Measurements from ENCODE around the gene NUMB. TPM values are rescaled to one million over a fixed set of nuclear protein-coding genes. Genes with fewer than 3 reads are reported as not detected.

NUMB gene
- total RNA-seq, 1 experiment from 2014 or later, result 75.2 TPM

GRCh38 chr14:73468828-73469375 lies 10.6 kb upstream of the NUMB start:
- no peaks in the 10 kb centered on the region for H3K9me3 Mint-ChIP-seq (ENCODE audit: low read depth, unreplicated experiment)
- no peaks in the 10 kb centered on the region for H3K36me3 Mint-ChIP-seq (ENCODE audit: insufficient read depth, unreplicated experiment)
- H3K27ac Mint-ChIP-seq (ENCODE audit: unreplicated experiment), result no peak overlapping the region
- intact Hi-C loops (cut with micrococcal nuclease; ENCODE audit: unreplicated experiment), result no loop called here
- no TSS peak for BruUV-seq (replicated peaks)
- peaks cover 18% of the 10 kb centered on the region for H3K4me1 Mint-ChIP-seq (ENCODE audit: low read depth, unreplicated experiment)
- no peaks in the 10 kb centered on the region for H3K27me3 Mint-ChIP-seq (ENCODE audit: unreplicated experiment)
- CTCF ChIA-PET, result interaction anchor here (5.3 kb wide), 1 partner anchor 173 kb away, joined by 47 read pairs; no protein-coding TSS in a partner anchor
- no peak for DNase-seq
- H3K4me3 Mint-ChIP-seq (ENCODE audit: low read depth, unreplicated experiment), result no peak overlapping the region
- TF ChIP-seq CTCF (IDR thresholded peaks at IDR 0.05; ENCODE audit: unreplicated experiment), result no peak

- no peaks in the 10 kb centered on the region for H3K9me3 Mint-ChIP-seq (ENCODE audit: low read depth, unreplicated experiment)
- CTCF ChIA-PET, result no interaction called here
- H3K27me3 Mint-ChIP-seq (ENCODE audit: unreplicated experiment), result no peaks in the 10 kb centered on the region
- H3K4me3 Mint-ChIP-seq (ENCODE audit: low read depth, unreplicated experiment), result no peak overlapping the region
- H3K27ac Mint-ChIP-seq (ENCODE audit: unreplicated experiment), result no peak overlapping the region
- intact Hi-C loops (cut with micrococcal nuclease; ENCODE audit: unreplicated experiment), result no loop called here
- peaks cover 19% of the 10 kb centered on the region for H3K4me1 Mint-ChIP-seq (ENCODE audit: low read depth, unreplicated experiment)
- H3K36me3 Mint-ChIP-seq (ENCODE audit: insufficient read depth, unreplicated experiment), result no peaks in the 10 kb centered on the region
- BruUV-seq (replicated peaks), result no TSS peak
- no peak for DNase-seq
- no peak for TF ChIP-seq CTCF (IDR thresholded peaks at IDR 0.05; ENCODE audit: unreplicated experiment)
These were observed 9.5 kb upstream of the NUMB start for GRCh38 chr14:73467800-73468199.

GRCh38 chr14:73467377-73467776 lies 9.0 kb upstream of the NUMB start:
- Mint-ChIP-seq H3K4me3 (ENCODE audit: low read depth, unreplicated experiment) (no peak overlapping the region), H3K27ac (ENCODE audit: unreplicated experiment) (no peak overlapping the region), H3K36me3 (ENCODE audit: insufficient read depth, unreplicated experiment) (peaks cover 2% of the 10 kb centered on the region), H3K9me3 (ENCODE audit: low read depth, unreplicated experiment) (no peaks in the 10 kb centered on the region), H3K27me3 (ENCODE audit: unreplicated experiment) (no peaks in the 10 kb centered on the region), H3K4me1 (ENCODE audit: low read depth, unreplicated experiment) (peaks cover 23% of the 10 kb centered on the region)
- CTCF ChIA-PET, result no interaction called here
- DNase-seq, result no peak
- BruUV-seq (replicated peaks), result no TSS peak
- no peak for TF ChIP-seq CTCF (IDR thresholded peaks at IDR 0.05; ENCODE audit: unreplicated experiment)
- intact Hi-C loops (cut with micrococcal nuclease; ENCODE audit: unreplicated experiment), result no loop called here

GRCh38 chr14:73466861-73467260 lies 8.5 kb upstream of the NUMB start:
- no peaks in the 10 kb centered on the region for H3K27me3 Mint-ChIP-seq (ENCODE audit: unreplicated experiment)
- intact Hi-C loops (cut with micrococcal nuclease; ENCODE audit: unreplicated experiment), result no loop called here
- TF ChIP-seq CTCF (IDR thresholded peaks at IDR 0.05; ENCODE audit: unreplicated experiment), result no peak
- H3K4me3 Mint-ChIP-seq (ENCODE audit: low read depth, unreplicated experiment), result no peak overlapping the region
- CTCF ChIA-PET, result no interaction called here
- H3K36me3 Mint-ChIP-seq (ENCODE audit: insufficient read depth, unreplicated experiment), result peaks cover 5% of the 10 kb centered on the region
- DNase-seq, result no peak
- BruUV-seq (replicated peaks), result no TSS peak
- peaks cover 28% of the 10 kb centered on the region for H3K4me1 Mint-ChIP-seq (ENCODE audit: low read depth, unreplicated experiment)
- no peaks in the 10 kb centered on the region for H3K9me3 Mint-ChIP-seq (ENCODE audit: low read depth, unreplicated experiment)
- H3K27ac Mint-ChIP-seq (ENCODE audit: unreplicated experiment), result no peak overlapping the region

Data from Calu3 (cell line).